ENCODE results near the gene PTPRR.
"Not testable (repeated sequence)": the region's sequence is repeated elsewhere in the genome, so short reads cannot be mapped to it uniquely, and the experiment has no call there.

PTPRR gene

GRCh38 chr12:70741256-70741655, 179.3 kb downstream of the PTPRR start:
- no peak for DNase-seq

GRCh38 chr12:70739756-70740155, 180.8 kb downstream of the PTPRR start:
- peak; percentile 6 to 7 for DNase-seq

- no peak for DNase-seq
Measured at GRCh38 chr12:70736351-70737133, 184.0 kb downstream of the PTPRR start.

- DNase-seq: not testable (repeated sequence)
Measured at GRCh38 chr12:70735197-70735596, 185.3 kb downstream of the PTPRR start.

- peak in 1 of 2 experiments; percentile 25 for DNase-seq
Measured at GRCh38 chr12:70733385-70733784, 187.2 kb downstream of the PTPRR start.

- DNase-seq: no peak
Measured at GRCh38 chr12:70732287-70732686, 188.3 kb downstream of the PTPRR start.

- no peak for DNase-seq
Measured at GRCh38 chr12:70730675-70731180, 189.8 kb downstream of the PTPRR start.

GRCh38 chr12:70724444-70724843, 196.1 kb downstream of the PTPRR start:
- DNase-seq: no peak

GRCh38 chr12:70722584-70723343, 197.8 kb downstream of the PTPRR start:
- DNase-seq: no peak

- DNase-seq: no peak
Measured at GRCh38 chr12:70721656-70722357, 198.7 kb downstream of the PTPRR start.

- no peak for DNase-seq
Measured at GRCh38 chr12:70721216-70721615, 199.3 kb downstream of the PTPRR start.

- no peak for DNase-seq
Measured at GRCh38 chr12:70719672-70720420, 200.7 kb downstream of the PTPRR start.

GRCh38 chr12:70719071-70719470, 201.5 kb downstream of the PTPRR start:
- DNase-seq: no peak

- DNase-seq: no peak
Measured at GRCh38 chr12:70711831-70712230, 208.7 kb downstream of the PTPRR start.

GRCh38 chr12:70709022-70709421, 211.5 kb downstream of the PTPRR start:
- DNase-seq: no peak

- no peak for DNase-seq
Measured at GRCh38 chr12:70706611-70707010, 213.9 kb downstream of the PTPRR start.

GRCh38 chr12:70698345-70698744, 222.2 kb downstream of the PTPRR start:
- DNase-seq: no peak

- DNase-seq: no peak
Measured at GRCh38 chr12:70695361-70696023, 225.0 kb downstream of the PTPRR start.

GRCh38 chr12:70692681-70693288, 227.8 kb downstream of the PTPRR start:
- no peak for DNase-seq

GRCh38 chr12:70691018-70691672, 229.4 kb downstream of the PTPRR start:
- no peak for DNase-seq

- no peak for DNase-seq
Measured at GRCh38 chr12:70686907-70687306, 233.6 kb downstream of the PTPRR start.
